GM12878 (cell line): ENCODE measurements around the gene SLC8B1. TPM values are rescaled to one million over a fixed set of nuclear protein-coding genes. Genes with fewer than 3 reads are reported as not detected.

Experiments
- ATAC-seq: fragments of 200-7000 bp; cut with Tn5 transposase; 3 replicates; pipeline ENCODE4 v1.9.1; 2020; ENCODE audit warnings: mild to moderate bottlenecking, moderate library complexity
- BruUV-seq: library from RNA; stranded (reverse); fragments of 400-500 nt; replicated peaks from 2 replicates; lab custom pipeline; 2021; lab: Mats Ljungman, UMichigan
- CTCF ChIA-PET: fragments of 300-600 bp; sonication (Branson Sonifier 250); formaldehyde crosslinking; extraction: SDS; loops from one replicate; lab custom pipeline; 2021; ENCODE audit warnings: inconsistent platforms; lab: Yijun Ruan, JAX
- POLR2A ChIA-PET: fragments of 350-600 bp; formaldehyde crosslinking; extraction: SDS; loops from one replicate; lab custom pipeline; 2021; ENCODE audit warnings: inconsistent platforms; lab: Charles Lee
- RAD21 ChIA-PET: fragments of 300-600 bp; sonication (Branson Sonifier 250); formaldehyde crosslinking; loops from one replicate; lab custom pipeline; 2023; ENCODE audit warnings: antibody characterized with exemption; ENCODE audit not compliant: unreplicated experiment; lab: Charles Lee
- SMC1A ChIA-PET: fragments of 300-600 bp; sonication (Branson Sonifier 250); formaldehyde crosslinking; loops from one replicate; lab custom pipeline; 2023; ENCODE audit not compliant: unreplicated experiment, uncharacterized antibody; lab: Charles Lee
- DNase-seq: peaks from one replicate; pipeline ENCODE4 v3.0.0-alpha.2; 2011; ENCODE audit warnings: low read depth, low spot score
- FAIRE-seq: peaks from 3 replicates; lab custom pipeline; 2011; peaks lifted over from hg19 to GRCh38; lab: Jason Lieb, UNC
- H2AFZ ChIP-seq: 2 replicates; pipeline ENCODE4 v1.6.0; 2011; ENCODE audit warnings: low read depth, low read length, control low read depth; ENCODE audit not compliant: control insufficient read depth
- H3K27ac ChIP-seq: 2 replicates; pipeline ENCODE4 v1.5.1; 2011; ENCODE audit warnings: control low read depth; ENCODE audit not compliant: control insufficient read depth, insufficient read depth
- H3K27me3 ChIP-seq, 2 experiments: replicated peaks in 1 of 2; 2 replicates each; pipeline versions ENCODE4 v1.6.0 to v1.6.1; 2011; ENCODE audit warnings: low read length in 1 of 2; ENCODE audit not compliant: control insufficient read depth in 2 of 2, insufficient read depth in 2 of 2
- H3K36me3 ChIP-seq, 2 experiments: 2 replicates each; pipeline ENCODE4 v1.5.1; 2011; ENCODE audit warnings: low read length in 1 of 2; ENCODE audit not compliant: control insufficient read depth in 2 of 2, insufficient read depth in 2 of 2
- H3K4me1 ChIP-seq: 2 replicates; pipeline ENCODE4 v1.6.1; 2011; ENCODE audit warnings: mild to moderate bottlenecking, low read length, moderate library complexity, mixed read lengths; ENCODE audit not compliant: control insufficient read depth, insufficient read depth
- H3K4me2 ChIP-seq: 2 replicates; pipeline ENCODE4 v1.6.0; 2011; ENCODE audit warnings: control low read depth; ENCODE audit not compliant: control insufficient read depth, insufficient read depth
- H3K4me3 ChIP-seq: fragments of 200-600 bp; sonication (generic); 2 replicates; pipeline ENCODE4 v1.5.1; 2016
- H3K79me2 ChIP-seq: 2 replicates; pipeline ENCODE4 v1.6.0; 2011; ENCODE audit warnings: low read length; ENCODE audit not compliant: control insufficient read depth, insufficient read depth
- H3K9ac ChIP-seq: 2 replicates; pipeline ENCODE4 v1.8.0; 2011; ENCODE audit warnings: low read length, control low read depth, mixed read lengths; ENCODE audit not compliant: control insufficient read depth, insufficient read depth
- H3K9me3 ChIP-seq: replicated peaks from 3 replicates; pipeline ENCODE4 v1.5.1; 2011; ENCODE audit warnings: mild to moderate bottlenecking, low read length; ENCODE audit not compliant: control insufficient read depth, insufficient read depth
- H4K20me1 ChIP-seq: 2 replicates; pipeline ENCODE4 v1.6.0; 2011; ENCODE audit not compliant: control insufficient read depth, insufficient read depth
- CREM ChIP-seq: IDR thresholded peaks from 2 replicates; pipeline ENCODE4 v1.6.1; 2014; ENCODE audit warnings: antibody characterized with exemption, low read depth
- EED ChIP-seq: sonication (generic); IDR thresholded peaks from 2 replicates; pipeline ENCODE4 v1.6.1; 2016; ENCODE audit warnings: antibody characterized with exemption, low read depth
- FOXM1 ChIP-seq: IDR thresholded peaks from 2 replicates; pipeline ENCODE4 v1.6.1; 2012; ENCODE audit warnings: low read depth, mild to moderate bottlenecking, inconsistent platforms, low read length, moderate library complexity
- GABPA ChIP-seq: IDR thresholded peaks from 2 replicates; pipeline ENCODE4 v1.6.1; 2014; ENCODE audit warnings: antibody characterized with exemption, low read depth, mild to moderate bottlenecking, inconsistent platforms
- HSF1 ChIP-seq: fragments of 150-350 bp; IDR thresholded peaks from 2 replicates; pipeline ENCODE4 v1.6.1; 2014; ENCODE audit warnings: mild to moderate bottlenecking, low read depth, low read length
- NFYA ChIP-seq: IDR thresholded peaks from 2 replicates; pipeline ENCODE4 v1.6.1; 2011; ENCODE audit warnings: low read depth, mild to moderate bottlenecking, low read length, improper control_type of control experiment, borderline replicate concordance
- PML ChIP-seq: IDR thresholded peaks from 2 replicates; pipeline ENCODE4 v1.6.1; 2012; ENCODE audit warnings: low read length, inconsistent platforms
- PRDM15 ChIP-seq: fragments of 450-650 bp; formaldehyde crosslinking; IDR thresholded peaks from 2 replicates; pipeline ENCODE4 v1.4.0; 2020; ENCODE audit warnings: mild to moderate bottlenecking, moderate library complexity
- SREBF2 ChIP-seq: IDR thresholded peaks from 2 replicates; pipeline ENCODE4 v1.6.1; 2012; ENCODE audit warnings: mild to moderate bottlenecking, low read length
- SUZ12 ChIP-seq: fragments of 200-600 bp; sonication (generic); IDR thresholded peaks from one replicate; pipeline ENCODE4 v1.6.1; 2018; ENCODE audit warnings: antibody characterized with exemption, mild to moderate bottlenecking; ENCODE audit not compliant: unreplicated experiment
- WRNIP1 ChIP-seq: IDR thresholded peaks from 2 replicates; pipeline ENCODE4 v1.6.1; 2011; ENCODE audit warnings: low read depth, low read length, improper control_type of control experiment, borderline replicate concordance
- WGBS: methylation state at CpG from one replicate; pipeline ENCODE4 v1.1.6; 2016; ENCODE audit warnings: low lambda C conversion rate; ENCODE audit not compliant: insufficient replicate concordance, insufficient coverage; ENCODE audit errors: missing lambda C conversion rate; 5-methylcytosine and 5-hydroxymethylcytosine counted together
- in situ Hi-C: fragments of 300-500 bp; cut with MboI; formaldehyde crosslinking; loops from 9 replicates; pipeline ENCODE4 v1.14.3; 2018; ENCODE audit warnings: mixed read lengths
- intact Hi-C: fragments of 100-400 bp; cut with micrococcal nuclease; formaldehyde crosslinking; loops from one replicate; pipeline ENCODE4 v1.14.2; 2022; ENCODE audit not compliant: unreplicated experiment
- polyA plus RNA-seq, 11 experiments: library from polyadenylated mRNA; depleted of rRNA in 4 of 11; unstranded in 6 of 11; stranded (reverse) in 5 of 11; fragments of >200 nt; fragmentation: Nextera tagmentation in 4 of 11; fragmentation: Illumina TruSeq in 1 of 11; extraction: Ambion mirVana in 4 of 11; extraction: Trizol in 1 of 11; gene quantifications; 1 replicate in 1 of 11; 2 replicates in 10 of 11; pipeline versions ENCODE4 v1.2.1 to v1.2.3, GENCODE V29; 2011 to 2016; ENCODE audit warnings: inconsistent platforms in 2 of 11, missing spikeins in 2 of 11, low read depth in 1 of 11
- total RNA-seq, 4 experiments: library from RNA; depleted of rRNA in 3 of 4; stranded (reverse); fragments of >200 nt in 3 of 4; fragmentation: Illumina TruSeq in 1 of 4; extraction: Trizol in 1 of 4; gene quantifications; 2 replicates each; pipeline versions ENCODE4 v1.2.1 to v1.2.3, GENCODE V29; 2013 to 2021

Gene SLC8B1
- total and polyA plus RNA-seq, 10 of the 15 experiments (the other 5 are each of a cell fraction or from before 2014, with no cell fraction given): 0.18 to 12.3 (median 6.8) TPM

GRCh38 chr12:113314121-113314529, 20.8 kb downstream of the SLC8B1 start:
- H3K9ac ChIP-seq: no peak overlapping the region
- H3K27ac ChIP-seq: no peak overlapping the region
- intact Hi-C loops: loop anchor here (5.0 to 10.0 kb wide), 2 partner anchors 117 to 601 kb away; no protein-coding TSS in a partner anchor
- ATAC-seq (no peak), FAIRE-seq (no peak), DNase-seq (no peak)
- RAD21 ChIA-PET: no interaction called here
- H3K79me2 ChIP-seq: no peaks in the 10 kb centered on the region
- no peak overlapping the region for H3K4me2 ChIP-seq
- no peak for TF ChIP-seq FOXM1
- no peak for TF ChIP-seq SREBF2
- TF ChIP-seq WRNIP1: no peak
- no peak for TF ChIP-seq NFYA
- TF ChIP-seq PML: no peak
- no peak for TF ChIP-seq HSF1
- no peak for TF ChIP-seq CREM
- TF ChIP-seq GABPA: no peak
- TF ChIP-seq EED: no peak
- TF ChIP-seq SUZ12: no peak
- no peak for TF ChIP-seq PRDM15 (CRISPR knock-in tag)
- in situ Hi-C loops: no loop called here
- H2AFZ ChIP-seq: no peak overlapping the region
- H3K36me3 ChIP-seq: peaks cover 0 to 2% of the 10 kb centered on the region in 2 experiments
- no peaks in the 10 kb centered on the region for H4K20me1 ChIP-seq
- 72% methylated on average over 7 of the region's 7 CpGs for WGBS
- no peaks in the 10 kb centered on the region for H3K9me3 ChIP-seq
- H3K27me3 ChIP-seq: no peaks in the 10 kb centered on the region
- H3K4me3 ChIP-seq: no peak overlapping the region
- CTCF ChIA-PET: interaction anchor here (1.3 to 1.5 kb wide), 3 partner anchors 13 to 144 kb away, joined by 3 to 4 read pairs (median 3); no protein-coding TSS in a partner anchor
- no peaks in the 10 kb centered on the region for H3K4me1 ChIP-seq
- BruUV-seq: no TSS peak
- POLR2A ChIA-PET: interaction anchor here (0.5 kb wide), 1 partner anchor 582 kb away, joined by 6 read pairs; no protein-coding TSS in a partner anchor
- SMC1A ChIA-PET: no interaction called here
